PC-9 (cell line): Measurements from ENCODE around the gene UQCR11. TPM values are rescaled to one million over a fixed set of nuclear protein-coding genes. Genes with fewer than 3 reads are reported as not detected.

ENCODE experiments used
- BruUV-seq: library from RNA; stranded (reverse); fragments of 400-500 nt; replicated peaks from 2 replicates; lab custom pipeline; 2021; lab: Mats Ljungman, UMichigan
- CTCF ChIA-PET: fragments of 300-600 bp; sonication (Branson Sonifier 250); formaldehyde crosslinking; loops from one replicate; lab custom pipeline; 2022; ENCODE audit warnings: antibody characterized with exemption; lab: Charles Lee
- POLR2A ChIA-PET: fragments of 300-600 bp; sonication (Branson Sonifier 250); formaldehyde crosslinking; loops from one replicate; lab custom pipeline; 2022; ENCODE audit warnings: antibody characterized with exemption; ENCODE audit not compliant: unreplicated experiment; lab: Charles Lee
- DNase-seq, 2 experiments: peaks; one replicate each; pipeline versions ENCODE4 v3.0.0 to v3.0.0-alpha.2; 2015 to 2022; ENCODE audit warnings: mixed read lengths in 1 of 2
- H2AFZ ChIP-seq: fragments of 200-600 bp; sonication (generic); 2 replicates; pipeline ENCODE4 v1.8.1; 2017; ENCODE audit warnings: antibody characterized with exemption
- H3F3A ChIP-seq: fragments of 200-600 bp; sonication (generic); 2 replicates; pipeline ENCODE4 v1.8.1; 2017; ENCODE audit warnings: antibody characterized with exemption, mild to moderate bottlenecking, low read depth; ENCODE audit not compliant: insufficient read depth
- H3K27ac ChIP-seq: fragments of 200-600 bp; sonication (generic); 2 replicates; pipeline ENCODE4 v1.6.1; 2016; ENCODE audit warnings: mixed run types
- H3K27me3 ChIP-seq: fragments of 200-600 bp; sonication (generic); 2 replicates; pipeline ENCODE4 v1.6.1; 2016; ENCODE audit warnings: low read depth, mixed run types; ENCODE audit not compliant: insufficient read depth
- H3K36me3 ChIP-seq: fragments of 200-600 bp; sonication (generic); 2 replicates; pipeline ENCODE4 v1.6.1; 2016; ENCODE audit warnings: low read depth, mixed run types
- H3K4me1 ChIP-seq: fragments of 200-600 bp; sonication (generic); replicated peaks from 2 replicates; pipeline ENCODE4 v1.6.1; 2016; ENCODE audit warnings: mixed run types; ENCODE audit not compliant: insufficient read depth
- H3K4me2 ChIP-seq: fragments of 200-600 bp; sonication (generic); 2 replicates; pipeline ENCODE4 v1.6.1; 2017; ENCODE audit warnings: mixed run types
- H3K4me3 ChIP-seq: fragments of 200-600 bp; sonication (generic); 2 replicates; pipeline ENCODE4 v1.6.1; 2016; ENCODE audit warnings: mixed run types
- H3K79me2 ChIP-seq: fragments of 200-600 bp; sonication (generic); 2 replicates; pipeline ENCODE4 v1.6.1; 2017; ENCODE audit warnings: low read depth, mixed run types
- H3K9me2 ChIP-seq: fragments of 200-600 bp; sonication (generic); 2 replicates; pipeline ENCODE4 v1.8.1; 2017; ENCODE audit warnings: mild to moderate bottlenecking; ENCODE audit not compliant: insufficient read depth
- H3K9me3 ChIP-seq: fragments of 200-600 bp; sonication (generic); 2 replicates; pipeline ENCODE4 v1.8.1; 2016; ENCODE audit warnings: low read depth; ENCODE audit not compliant: insufficient read depth
- H4K20me1 ChIP-seq: fragments of 200-600 bp; sonication (generic); 2 replicates; pipeline ENCODE4 v1.8.1; 2017; ENCODE audit not compliant: insufficient read depth
- CTCF ChIP-seq: fragments of 200-600 bp; sonication (generic); conservative IDR thresholded peaks from 2 replicates; pipeline ENCODE4 v1.6.1; 2017; ENCODE audit warnings: mixed run types, antibody characterized with exemption, mild to moderate bottlenecking, moderate library complexity
- EZH2 ChIP-seq: fragments of 200-600 bp; sonication (generic); IDR thresholded peaks from 2 replicates; pipeline ENCODE4 v1.8.0; 2017; ENCODE audit warnings: antibody characterized with exemption, low read depth
- intact Hi-C: fragments of 100-400 bp; cut with micrococcal nuclease; formaldehyde crosslinking; loops from one replicate; pipeline ENCODE4 v1.10.0; 2022; ENCODE audit not compliant: unreplicated experiment
- total RNA-seq: library from RNA; stranded (reverse); gene quantifications from 2 replicates; pipeline ENCODE4 v1.2.3, GENCODE V29; 2021

The UQCR11 gene
- total RNA-seq, 1 experiment from 2014 or later: 196 TPM

- Histone ChIP-seq H3K9me2 (no peaks in the 10 kb centered on the region), H4K20me1 (no peaks in the 10 kb centered on the region), H3K4me3 (no peak overlapping the region), H3F3A (peaks cover 1% of the 10 kb centered on the region; the same call in 1 of the 2 replicates), H3K27me3 (no peaks in the 10 kb centered on the region), H3K4me1 (peaks cover 8% of the 10 kb centered on the region), H3K4me2 (no peak overlapping the region), H3K36me3 (no peaks in the 10 kb centered on the region), H3K9me3 (no peaks in the 10 kb centered on the region), H3K79me2 (no peaks in the 10 kb centered on the region), H3K27ac (no peak overlapping the region), H2AFZ (no peak overlapping the region)
- TF ChIP-seq EZH2 (no peak), CTCF (no peak)
- POLR2A ChIA-PET: no interaction called here
- intact Hi-C loops: no loop called here
- DNase-seq: no peak
- BruUV-seq: no TSS peak
- CTCF ChIA-PET: no interaction called here
Measured at GRCh38 chr19:1613146-1613545, 7.9 kb upstream of the UQCR11 start.

- ChIA-PET POLR2A (no interaction called here), CTCF (no interaction called here)
- Histone ChIP-seq H3K4me2 (no peak overlapping the region), H3K36me3 (no peaks in the 10 kb centered on the region), H2AFZ (no peak overlapping the region), H4K20me1 (no peaks in the 10 kb centered on the region), H3K9me3 (no peaks in the 10 kb centered on the region), H3K9me2 (no peaks in the 10 kb centered on the region), H3K4me3 (no peak overlapping the region), H3K79me2 (no peaks in the 10 kb centered on the region), H3F3A (peaks cover 4% of the 10 kb centered on the region; the same call in 1 of the 2 replicates), H3K4me1 (peaks cover 8% of the 10 kb centered on the region), H3K27me3 (no peaks in the 10 kb centered on the region), H3K27ac (no peak overlapping the region)
- intact Hi-C loops: no loop called here
- BruUV-seq: no TSS peak
- no peak for TF ChIP-seq CTCF
- no peak for TF ChIP-seq EZH2
- DNase-seq: no peak
Measured at GRCh38 chr19:1612114-1613086, 7.1 kb upstream of the UQCR11 start.

GRCh38 chr19:1611353-1611752, 6.1 kb upstream of the UQCR11 start:
- peaks cover 14% of the 10 kb centered on the region for H3F3A ChIP-seq
- intact Hi-C loops: no loop called here
- no TSS peak for BruUV-seq
- ChIA-PET POLR2A (no interaction called here), CTCF (interaction anchor here (0.7 kb wide), 1 partner anchor 35 kb away, joined by 6 read pairs; no protein-coding TSS in a partner anchor)
- TF ChIP-seq EZH2 (no peak), CTCF (no peak)
- H2AFZ ChIP-seq: no peak overlapping the region
- no peaks in the 10 kb centered on the region for H3K36me3 ChIP-seq
- no peaks in the 10 kb centered on the region for H3K9me2 ChIP-seq
- no peaks in the 10 kb centered on the region for H3K27me3 ChIP-seq
- H3K9me3 ChIP-seq: no peaks in the 10 kb centered on the region
- no peak for DNase-seq
- H3K4me2 ChIP-seq: no peak overlapping the region
- H3K79me2 ChIP-seq: no peaks in the 10 kb centered on the region
- peaks cover 14% of the 10 kb centered on the region for H3K4me1 ChIP-seq
- H3K4me3 ChIP-seq: no peak overlapping the region
- H3K27ac ChIP-seq: no peak overlapping the region
- no peaks in the 10 kb centered on the region for H4K20me1 ChIP-seq
